B cell (primary cell): ENCODE measurements around the gene YJEFN3. TPM values are rescaled to one million over a fixed set of nuclear protein-coding genes. Genes with fewer than 3 reads are reported as not detected.

Source experiments
- ATAC-seq: fragments of 200-7000 bp; cut with Tn5 transposase; one replicate; pipeline ENCODE4 v1.10.0; 2021; ENCODE audit warnings: low read depth, mild to moderate bottlenecking, moderate number of reproducible peaks, moderate library complexity
- CTCF ChIA-PET: fragments of 350-600 bp; sonication (Branson Sonifier 250); formaldehyde crosslinking; loops from one replicate; lab custom pipeline; 2021; ENCODE audit warnings: antibody characterized with exemption, inconsistent platforms; lab: Charles Lee
- POLR2A ChIA-PET: fragments of 350-600 bp; sonication (Branson Sonifier 250); formaldehyde crosslinking; loops from one replicate; lab custom pipeline; 2021; ENCODE audit warnings: antibody characterized with exemption; lab: Charles Lee
- DNase-seq: peaks from one replicate; pipeline ENCODE4 v3.0.0; 2013
- H2AFZ ChIP-seq: 2 replicates; pipeline ENCODE4 v1.6.1; 2012; ENCODE audit warnings: mild to moderate bottlenecking, low read depth, low read length; ENCODE audit not compliant: insufficient read depth, poor library complexity, severe bottlenecking
- H3K27ac ChIP-seq, 2 donors: 1 replicate in 1 of 2; 2 replicates in 1 of 2; pipeline ENCODE4 v1.5.1; 2012 to 2013; ENCODE audit warnings: low read length in 2 of 2, mild to moderate bottlenecking in 2 of 2, moderate library complexity in 1 of 2
- H3K27me3 ChIP-seq, 4 experiments: fragments of 200-600 bp in 1 of 4; sonication (generic) in 1 of 4; replicated peaks in 1 of 4; 1 replicate in 2 of 4; 2 replicates in 2 of 4; pipeline versions ENCODE4 v1.6.1 to v1.7.0; 2013 to 2016; ENCODE audit warnings: low read length in 3 of 4, mild to moderate bottlenecking in 2 of 4, mixed read lengths in 1 of 4, moderate library complexity in 1 of 4; ENCODE audit not compliant: insufficient read depth in 4 of 4, control insufficient read depth in 3 of 4; ENCODE audit errors: control extremely low read depth in 1 of 4
- H3K36me3 ChIP-seq, 2 experiments: replicated peaks in 1 of 2; 1 replicate in 1 of 2; 2 replicates in 1 of 2; pipeline versions ENCODE4 v1.6.1 to v1.7.1; 2013; ENCODE audit warnings: low read length in 1 of 2; ENCODE audit not compliant: insufficient read depth in 2 of 2, control insufficient read depth in 1 of 2; ENCODE audit errors: control extremely low read depth in 1 of 2, extremely low read depth in 1 of 2
- H3K4me1 ChIP-seq, 2 donors: fragments of 200-600 bp in 1 of 2; sonication (generic) in 1 of 2; 1 replicate in 1 of 2; 2 replicates in 1 of 2; pipeline versions ENCODE4 v1.5.1 to v1.6.1; 2013 to 2017; ENCODE audit warnings: low read length in 2 of 2; ENCODE audit not compliant: control insufficient read depth in 2 of 2, insufficient read depth in 2 of 2
- H3K4me2 ChIP-seq: replicated peaks from 2 replicates; pipeline ENCODE3; 2012; ENCODE audit warnings: mild to moderate bottlenecking, low read depth, low read length; ENCODE audit not compliant: poor library complexity, severe bottlenecking
- H3K4me3 ChIP-seq, 5 experiments: fragments of 200-600 bp in 1 of 5; sonication (generic) in 1 of 5; 1 replicate in 3 of 5; 2 replicates in 2 of 5; pipeline versions ENCODE4 v1.5.1 to v1.7.0; 2011 to 2016; ENCODE audit warnings: low read length in 4 of 5, mild to moderate bottlenecking in 4 of 5, low read depth in 2 of 5, control low read depth in 1 of 5, moderate library complexity in 1 of 5; ENCODE audit not compliant: insufficient read depth in 1 of 5; ENCODE audit errors: control extremely low read depth in 1 of 5, extremely low read depth in 1 of 5
- H3K79me2 ChIP-seq: fragments of 200-600 bp; sonication (generic); one replicate; pipeline ENCODE4 v1.6.0; 2016; ENCODE audit warnings: low read length; ENCODE audit not compliant: control insufficient read depth, insufficient read depth
- H3K9ac ChIP-seq: fragments of 200-600 bp; sonication (generic); 2 replicates; pipeline ENCODE4 v1.6.1; 2017; ENCODE audit warnings: mild to moderate bottlenecking, low read length, moderate library complexity
- H3K9me3 ChIP-seq, 3 donors: one replicate each; pipeline versions ENCODE4 v1.6.1 to v1.7.1; 2013; ENCODE audit warnings: low read length in 2 of 3; ENCODE audit not compliant: control insufficient read depth in 2 of 3, insufficient read depth in 1 of 3; ENCODE audit errors: control extremely low read depth in 1 of 3
- H4K20me1 ChIP-seq: 2 replicates; pipeline ENCODE4 v1.6.0; 2012; ENCODE audit warnings: mild to moderate bottlenecking, low read length; ENCODE audit not compliant: insufficient read depth, control insufficient read depth, poor library complexity, severe bottlenecking
- H3K27ac Mint-ChIP-seq: one replicate; pipeline ENCODE4 v1.8.0; 2021; ENCODE audit warnings: mixed read lengths
- H3K27me3 Mint-ChIP-seq: one replicate; pipeline ENCODE4 v1.8.0; 2021; ENCODE audit warnings: mixed read lengths
- H3K4me1 Mint-ChIP-seq: one replicate; pipeline ENCODE4 v1.8.0; 2021; ENCODE audit warnings: mixed read lengths
- H3K4me3 Mint-ChIP-seq: one replicate; pipeline ENCODE4 v1.8.0; 2021; ENCODE audit warnings: mixed read lengths
- H3K9me3 Mint-ChIP-seq: one replicate; pipeline ENCODE4 v1.8.0; 2022; ENCODE audit warnings: mixed read lengths; ENCODE audit not compliant: insufficient read depth
- EZH2 ChIP-seq: IDR thresholded peaks from 2 replicates; pipeline ENCODE4 v1.6.1; 2012; ENCODE audit warnings: borderline replicate concordance, low read depth, mild to moderate bottlenecking, moderate library complexity, low read length; ENCODE audit not compliant: insufficient read depth, poor library complexity, severe bottlenecking
- WGBS: methylation state at CpG from one replicate; pipeline ENCODE4 v1.1.5; 2013; ENCODE audit warnings: missing lambda C conversion rate; ENCODE audit not compliant: insufficient coverage; 5-methylcytosine and 5-hydroxymethylcytosine counted together
- intact Hi-C: fragments of 100-400 bp; cut with micrococcal nuclease; formaldehyde crosslinking; loops from one replicate; pipeline ENCODE4 v1.10.0; 2022
- polyA plus RNA-seq: library from polyadenylated mRNA; depleted of rRNA; stranded (reverse); fragments of >200 nt; gene quantifications from 2 replicates; pipeline ENCODE4 v1.2.3, GENCODE V29; 2012
- total RNA-seq, 2 donors: library from RNA; stranded (reverse); fragments of 120-200 nt in 1 of 2; gene quantifications; 1 replicate in 1 of 2; 2 replicates in 1 of 2; pipeline versions ENCODE4 v1.2.3 to v1.2.4, GENCODE V29; 2013 to 2022
- TF ChIP-seq, protein P1 (sequence below): fragments of 200-600 bp; IDR thresholded peaks from one replicate; pipeline ENCODE4 v1.8.0; 2022; ENCODE audit warnings: antibody characterized with exemption, mild to moderate bottlenecking

Gene YJEFN3
- total and polyA plus RNA-seq, 2 donors (not counting 1 experiment from before 2014, with no cell fraction given) = 7.1 to 8.8 TPM

DNA sequence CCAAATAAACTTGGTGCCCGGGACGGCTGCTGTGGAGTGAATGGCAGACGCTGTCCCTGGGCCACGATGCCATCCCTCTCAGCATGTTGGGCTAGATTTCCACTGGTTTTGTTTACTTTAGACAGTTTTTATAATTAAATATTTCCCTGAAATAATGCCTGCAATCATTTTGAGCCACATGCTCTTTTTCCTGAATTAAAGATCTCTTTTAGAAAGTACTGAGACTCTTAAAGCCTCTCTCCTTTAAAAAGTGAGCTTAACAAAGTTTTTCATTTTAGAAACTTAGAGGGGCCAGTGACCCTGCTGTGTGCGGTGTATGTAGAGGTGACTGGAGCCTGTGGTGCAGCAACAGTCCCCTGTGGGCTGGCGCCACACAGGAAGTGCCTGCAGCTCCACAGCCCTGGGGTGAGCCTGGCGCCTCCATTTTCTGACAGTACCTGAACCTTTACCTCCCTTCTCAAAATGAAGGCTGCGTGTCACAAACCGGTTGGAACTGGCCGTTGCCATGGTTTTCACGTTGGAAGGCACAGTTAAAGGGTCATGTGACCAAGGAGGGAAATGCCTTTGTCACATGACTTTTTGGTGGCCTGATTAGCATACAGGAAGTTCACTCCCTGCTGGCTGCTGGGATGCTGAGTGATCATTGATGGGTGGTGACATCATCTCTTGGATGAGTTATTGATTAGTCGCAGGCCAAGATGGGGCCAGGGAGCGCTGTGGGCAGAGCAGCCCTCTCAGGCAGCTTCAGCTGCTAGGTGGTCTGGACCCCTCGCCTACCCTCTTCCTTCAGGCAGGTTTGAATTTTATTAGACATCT, 39.6 kb upstream of the YJEFN3 start:
- Mint-ChIP-seq H3K27me3 (no peaks in the 10 kb centered on the region), H3K27ac (peak overlapping the region; percentile 98), H3K4me3 (peak overlapping the region; percentile 73), H3K9me3 (no peaks in the 10 kb centered on the region), H3K4me1 (peaks cover 56% of the 10 kb centered on the region)
- no peak for TF ChIP-seq EZH2
- TF ChIP-seq, protein P1, sequence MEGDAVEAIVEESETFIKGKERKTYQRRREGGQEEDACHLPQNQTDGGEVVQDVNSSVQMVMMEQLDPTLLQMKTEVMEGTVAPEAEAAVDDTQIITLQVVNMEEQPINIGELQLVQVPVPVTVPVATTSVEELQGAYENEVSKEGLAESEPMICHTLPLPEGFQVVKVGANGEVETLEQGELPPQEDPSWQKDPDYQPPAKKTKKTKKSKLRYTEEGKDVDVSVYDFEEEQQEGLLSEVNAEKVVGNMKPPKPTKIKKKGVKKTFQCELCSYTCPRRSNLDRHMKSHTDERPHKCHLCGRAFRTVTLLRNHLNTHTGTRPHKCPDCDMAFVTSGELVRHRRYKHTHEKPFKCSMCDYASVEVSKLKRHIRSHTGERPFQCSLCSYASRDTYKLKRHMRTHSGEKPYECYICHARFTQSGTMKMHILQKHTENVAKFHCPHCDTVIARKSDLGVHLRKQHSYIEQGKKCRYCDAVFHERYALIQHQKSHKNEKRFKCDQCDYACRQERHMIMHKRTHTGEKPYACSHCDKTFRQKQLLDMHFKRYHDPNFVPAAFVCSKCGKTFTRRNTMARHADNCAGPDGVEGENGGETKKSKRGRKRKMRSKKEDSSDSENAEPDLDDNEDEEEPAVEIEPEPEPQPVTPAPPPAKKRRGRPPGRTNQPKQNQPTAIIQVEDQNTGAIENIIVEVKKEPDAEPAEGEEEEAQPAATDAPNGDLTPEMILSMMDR = no peak
- WGBS = 31% methylated on average over 6 of the region's 14 CpGs
- peak overlapping the region; percentile 41 for H3K9ac ChIP-seq
- peak overlapping the region; percentile 79 to 81 for H3K27ac ChIP-seq
- H3K4me1 ChIP-seq = peaks cover 37 to 53% of the 10 kb centered on the region in 2 donors
- DNase-seq (peak; percentile 90), ATAC-seq (peak; percentile 63)
- H2AFZ ChIP-seq = peak overlapping the region; percentile 61
- peaks cover 7% of the 10 kb centered on the region for H4K20me1 ChIP-seq
- H3K4me2 ChIP-seq = peak overlapping the region; percentile 64
- peaks cover 69% of the 10 kb centered on the region for H3K79me2 ChIP-seq
- CTCF ChIA-PET = interaction anchor here (0.5 to 9.6 kb wide), 15 partner anchors 8 to 342 kb away, joined by 3 to 301 read pairs (median 12); partner anchors contain the start of genes GATAD2A and MEF2B
- no peaks in the 10 kb centered on the region for H3K27me3 ChIP-seq
- peaks cover 0 to 30% of the 10 kb centered on the region in 2 experiments for H3K36me3 ChIP-seq
- peak overlapping the region in 1 of 5 experiments; percentile 32 for H3K4me3 ChIP-seq
- intact Hi-C loops = loop anchor here (5.0 kb wide), 1 partner anchor 47 kb away; no protein-coding TSS in a partner anchor
- H3K9me3 ChIP-seq = no peaks in the 10 kb centered on the region
- POLR2A ChIA-PET = interaction anchor here (0.6 to 3.0 kb wide), 8 partner anchors 29 to 193 kb away, joined by 3 to 13 read pairs (median 4); partner anchors contain the start of gene GATAD2A
